Germinal center (tissue), 1 donor: ENCODE data around the gene DMD.
"Not testable (repeated sequence)": the region's sequence is repeated elsewhere in the genome, so short reads cannot be mapped to it uniquely, and the experiment has no call there.

Source experiments
- DNase-seq: peaks from one replicate; pipeline ENCODE4 v3.0.0; 2012; ENCODE audit warnings: mixed read lengths, low spot score

Gene DMD

GRCh38 chrX:31522760-31523159 lies 1688.6 kb downstream of the DMD start:
- DNase-seq: no peak

GRCh38 chrX:31521941-31522340 lies 1689.4 kb downstream of the DMD start:
- no peak for DNase-seq

- DNase-seq: no peak
Measured at GRCh38 chrX:31516527-31516926, 1694.8 kb downstream of the DMD start.

GRCh38 chrX:31508338-31508737 lies 1703.0 kb downstream of the DMD start:
- DNase-seq: no peak

GRCh38 chrX:31506928-31507327 lies 1704.4 kb downstream of the DMD start:
- no peak for DNase-seq

GRCh38 chrX:31506360-31506759 lies 1705.0 kb downstream of the DMD start:
- no peak for DNase-seq

- no peak for DNase-seq
Measured at GRCh38 chrX:31500921-31501320, 1710.4 kb downstream of the DMD start.

- DNase-seq: no peak
Measured at GRCh38 chrX:31499109-31499508, 1712.2 kb downstream of the DMD start.

- DNase-seq: no peak
Measured at GRCh38 chrX:31497086-31497485, 1714.3 kb downstream of the DMD start.

- DNase-seq: no peak
Measured at GRCh38 chrX:31487951-31488350, 1723.4 kb downstream of the DMD start.

- DNase-seq: no peak
Measured at GRCh38 chrX:31483336-31483735, 1728.0 kb downstream of the DMD start.

- no peak for DNase-seq
Measured at GRCh38 chrX:31480696-31481095, 1730.7 kb downstream of the DMD start.

GRCh38 chrX:31471229-31471628 lies 1740.1 kb downstream of the DMD start:
- DNase-seq: no peak

GRCh38 chrX:31470753-31471152 lies 1740.6 kb downstream of the DMD start:
- not testable (repeated sequence) for DNase-seq

GRCh38 chrX:31464306-31464915 lies 1746.9 kb downstream of the DMD start:
- DNase-seq: no peak

GRCh38 chrX:31461266-31461665 lies 1750.1 kb downstream of the DMD start:
- no peak for DNase-seq

GRCh38 chrX:31459361-31459760 lies 1752.0 kb downstream of the DMD start:
- no peak for DNase-seq

GRCh38 chrX:31449965-31450364 lies 1761.4 kb downstream of the DMD start:
- DNase-seq: no peak

- DNase-seq: no peak
Measured at GRCh38 chrX:31449081-31449480, 1762.3 kb downstream of the DMD start.

GRCh38 chrX:31445542-31445941 lies 1765.8 kb downstream of the DMD start:
- no peak for DNase-seq

- DNase-seq: no peak
Measured at GRCh38 chrX:31443654-31444053, 1767.7 kb downstream of the DMD start.

- no peak for DNase-seq
Measured at GRCh38 chrX:31440546-31440945, 1770.8 kb downstream of the DMD start.

- no peak for DNase-seq
Measured at GRCh38 chrX:31436424-31436823, 1774.9 kb downstream of the DMD start.

GRCh38 chrX:31435592-31435991 lies 1775.8 kb downstream of the DMD start:
- no peak for DNase-seq

- DNase-seq: no peak
Measured at GRCh38 chrX:31433856-31434255, 1777.5 kb downstream of the DMD start.
